ENCODE results near the gene ITIH4.

The ITIH4 gene

DNA sequence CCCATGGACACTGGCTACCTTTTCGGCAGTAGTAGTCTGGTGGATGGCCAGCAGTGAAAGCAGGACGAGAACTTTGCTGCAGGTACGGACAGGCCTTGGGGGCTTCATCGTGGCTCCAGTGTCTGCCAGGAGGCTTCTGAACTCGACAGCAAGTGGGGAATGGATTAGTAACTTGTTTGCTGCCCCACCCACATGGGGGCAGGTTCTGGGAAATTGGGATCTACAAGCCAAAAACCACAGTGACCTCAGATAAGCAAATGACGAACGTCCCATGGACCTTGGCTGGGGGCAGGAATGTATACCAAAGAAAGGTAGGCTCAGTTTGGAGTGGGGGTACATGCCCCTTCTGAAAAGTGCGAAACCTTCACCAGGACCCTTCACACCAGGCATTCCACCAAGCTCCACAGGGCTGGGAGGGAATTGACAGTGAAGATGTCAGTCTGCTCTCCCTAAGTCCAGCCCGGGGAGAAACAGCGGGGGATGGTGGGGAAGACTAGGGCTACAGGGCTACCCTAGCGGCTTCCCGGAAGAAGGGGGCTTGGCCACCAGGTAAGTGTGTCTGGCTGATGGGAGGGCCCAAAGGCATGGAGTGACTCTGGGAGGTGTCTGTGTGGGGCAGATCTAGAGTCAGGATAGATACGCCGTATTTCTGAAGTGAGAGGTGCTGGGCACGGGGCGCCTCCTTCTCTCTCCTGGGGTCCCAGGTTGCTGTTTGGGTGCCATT is at the start of gene ITIH4:
TSS of gene ITIH4 (minus strand) at position 138 of the 724 bp plus-strand sequence. CDS start at position 108, 30 bp downstream.
- DNase-seq (ENCODE audit: low spot score), result no peak
- Histone ChIP-seq H3K27ac (peak within 1 kb of the TSS; percentile 93 to 97), H3K4me3 (peak within 1 kb of the TSS; percentile 71)
- TF ChIP-seq, protein P1, sequence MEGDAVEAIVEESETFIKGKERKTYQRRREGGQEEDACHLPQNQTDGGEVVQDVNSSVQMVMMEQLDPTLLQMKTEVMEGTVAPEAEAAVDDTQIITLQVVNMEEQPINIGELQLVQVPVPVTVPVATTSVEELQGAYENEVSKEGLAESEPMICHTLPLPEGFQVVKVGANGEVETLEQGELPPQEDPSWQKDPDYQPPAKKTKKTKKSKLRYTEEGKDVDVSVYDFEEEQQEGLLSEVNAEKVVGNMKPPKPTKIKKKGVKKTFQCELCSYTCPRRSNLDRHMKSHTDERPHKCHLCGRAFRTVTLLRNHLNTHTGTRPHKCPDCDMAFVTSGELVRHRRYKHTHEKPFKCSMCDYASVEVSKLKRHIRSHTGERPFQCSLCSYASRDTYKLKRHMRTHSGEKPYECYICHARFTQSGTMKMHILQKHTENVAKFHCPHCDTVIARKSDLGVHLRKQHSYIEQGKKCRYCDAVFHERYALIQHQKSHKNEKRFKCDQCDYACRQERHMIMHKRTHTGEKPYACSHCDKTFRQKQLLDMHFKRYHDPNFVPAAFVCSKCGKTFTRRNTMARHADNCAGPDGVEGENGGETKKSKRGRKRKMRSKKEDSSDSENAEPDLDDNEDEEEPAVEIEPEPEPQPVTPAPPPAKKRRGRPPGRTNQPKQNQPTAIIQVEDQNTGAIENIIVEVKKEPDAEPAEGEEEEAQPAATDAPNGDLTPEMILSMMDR (IDR thresholded peaks at IDR 0.05), result no peak

DNA sequence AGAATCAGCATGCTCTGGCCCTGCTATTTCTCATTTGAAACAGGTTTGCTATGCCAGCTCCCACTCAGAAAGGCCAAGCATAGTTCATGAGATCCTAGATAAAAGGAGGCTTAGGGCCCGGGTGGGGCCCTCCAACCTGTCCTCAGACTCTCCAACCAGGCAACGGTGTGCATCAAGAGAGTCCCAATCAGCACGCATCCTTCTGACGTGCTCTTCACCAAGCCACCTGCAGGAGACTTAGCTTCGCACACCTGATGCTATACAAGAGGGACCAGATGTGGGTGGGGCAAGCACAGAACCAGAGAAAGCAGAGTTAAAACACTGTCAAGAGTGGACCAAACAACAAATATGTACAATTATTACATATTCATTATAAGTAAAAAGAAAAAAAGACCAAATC is 49.6 kb upstream of the ITIH4 start:
- Histone ChIP-seq H3K4me3 (no peak overlapping the region), H3K27ac (no peak overlapping the region)
- TF ChIP-seq, protein P1 (IDR thresholded peaks at IDR 0.05), result no peak
- no peak for DNase-seq (ENCODE audit: low spot score)

DNA sequence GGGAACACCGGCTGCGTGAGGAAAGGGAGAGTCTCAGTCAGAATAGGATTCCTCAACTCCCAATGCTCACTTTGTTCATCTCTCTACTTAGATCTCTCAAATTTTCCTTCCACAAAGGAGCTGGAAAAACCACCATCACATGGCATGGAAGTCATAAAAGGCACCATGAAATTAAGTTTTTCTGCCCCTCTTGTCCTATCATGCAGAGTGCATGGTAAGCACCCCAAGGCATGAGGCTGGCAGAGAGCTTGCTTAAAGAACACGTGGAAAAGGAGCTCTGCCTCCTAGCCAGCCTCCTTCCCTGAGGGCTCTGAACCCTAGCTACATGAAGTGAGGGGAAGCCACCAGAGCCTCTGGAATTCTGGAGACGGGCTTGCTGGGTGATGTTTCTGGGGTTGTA is 49.1 kb upstream of the ITIH4 start:
- TF ChIP-seq, protein P1 (IDR thresholded peaks at IDR 0.05), result no peak
- no peak overlapping the region for H3K4me3 ChIP-seq
- no peak for DNase-seq (ENCODE audit: low spot score)
- H3K27ac ChIP-seq, result no peak overlapping the region

DNA sequence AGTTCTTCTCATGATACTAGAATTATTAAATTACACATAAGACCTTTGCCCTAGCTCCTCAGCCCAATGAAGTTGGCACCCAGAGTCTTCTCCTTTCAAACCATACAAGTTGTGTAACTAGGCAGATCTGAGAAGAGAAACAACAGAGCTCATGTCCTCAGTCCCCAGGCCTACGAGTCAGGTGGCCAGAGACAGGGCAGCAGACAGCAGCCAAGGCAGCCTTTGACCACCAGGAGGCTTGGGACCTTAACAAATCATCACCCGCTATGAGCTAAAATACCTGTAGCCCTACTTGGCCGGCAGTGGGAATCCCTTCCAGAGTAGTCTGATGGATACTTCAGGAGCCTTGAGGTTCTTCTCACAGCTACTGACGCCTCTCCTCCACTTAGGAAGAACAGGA is 48.6 kb upstream of the ITIH4 start:
- Histone ChIP-seq H3K27ac (no peak overlapping the region), H3K4me3 (no peak overlapping the region)
- TF ChIP-seq, protein P1 (IDR thresholded peaks at IDR 0.05), result no peak
- DNase-seq (ENCODE audit: low spot score), result no peak

DNA sequence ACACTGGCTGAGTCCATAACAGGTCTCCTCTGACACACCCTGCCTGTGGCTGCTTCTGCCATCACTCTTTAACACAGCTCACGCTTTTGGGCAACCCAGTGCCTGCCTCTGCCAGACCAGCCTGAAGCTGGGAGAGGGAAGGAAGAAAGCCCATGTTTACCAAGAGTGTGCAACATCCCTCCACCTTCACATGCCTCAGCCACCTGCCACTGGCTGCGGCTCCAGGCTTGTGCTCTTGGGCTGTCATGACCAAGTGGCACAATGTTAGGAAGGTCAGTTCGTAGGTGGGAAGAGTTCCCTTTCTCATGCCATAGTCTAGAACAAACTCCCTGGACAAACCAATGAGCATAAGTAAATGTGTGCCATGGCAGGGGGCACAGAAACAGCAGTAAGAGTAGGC is 46.6 kb upstream of the ITIH4 start:
- no peak overlapping the region for H3K4me3 ChIP-seq
- TF ChIP-seq, protein P1 (IDR thresholded peaks at IDR 0.05), result no peak
- DNase-seq (ENCODE audit: low spot score), result no peak
- no peak overlapping the region for H3K27ac ChIP-seq

DNA sequence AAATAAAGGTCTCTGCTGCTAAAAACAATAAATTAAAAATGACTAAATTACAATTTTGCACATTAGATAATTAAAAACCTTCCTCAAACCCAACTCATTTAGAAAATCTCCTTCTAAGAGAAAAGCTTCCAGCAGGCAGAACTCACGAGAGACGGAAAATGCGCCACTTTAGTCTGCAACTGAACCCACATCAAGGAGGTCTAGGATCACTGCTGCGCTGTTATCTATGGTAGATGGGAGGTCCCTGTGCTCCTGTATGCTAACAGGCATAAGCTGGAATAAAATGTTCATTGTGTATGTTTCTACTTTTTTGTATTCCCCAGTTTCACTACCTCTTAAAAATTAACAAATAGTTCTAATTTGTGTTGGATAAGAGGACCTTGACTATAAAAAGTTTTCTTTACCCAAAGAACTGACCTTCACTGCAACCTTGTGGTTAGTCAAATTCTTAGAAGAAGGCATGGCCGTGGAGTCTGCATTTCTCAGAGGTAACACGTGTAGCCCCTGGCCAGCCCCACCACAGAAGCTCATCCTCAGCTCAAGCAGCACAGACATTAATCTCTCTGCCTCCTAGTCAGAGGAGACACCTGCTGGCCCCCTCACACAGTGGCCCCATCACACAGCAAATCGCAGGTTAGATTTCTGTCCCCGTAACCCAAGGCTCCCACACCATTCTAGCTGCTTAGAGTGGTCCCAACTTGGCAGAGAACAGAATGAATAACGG is 44.6 kb upstream of the ITIH4 start:
- TF ChIP-seq, protein P1 (IDR thresholded peaks at IDR 0.05), result no peak
- no peak overlapping the region for H3K27ac ChIP-seq
- no peak overlapping the region for H3K4me3 ChIP-seq
- peak; percentile 29 for DNase-seq (ENCODE audit: low spot score)
